Measurements from ENCODE around the gene IFITM5.
"Not testable (repeated sequence)": the region's sequence is repeated elsewhere in the genome, so short reads cannot be mapped to it uniquely, and the experiment has no call there.

The IFITM5 gene

GRCh38 chr11:282171-282570 is 17.2 kb downstream of the IFITM5 start:
- no peak for DNase-seq

- DNase-seq: no peak
These were observed 17.7 kb downstream of the IFITM5 start for GRCh38 chr11:281486-282161.

GRCh38 chr11:280706-281485 is 18.4 kb downstream of the IFITM5 start:
- DNase-seq: no peak

GRCh38 chr11:279966-280705 is 19.2 kb downstream of the IFITM5 start:
- no peak for DNase-seq

- DNase-seq: no peak
These were observed 20.0 kb downstream of the IFITM5 start for GRCh38 chr11:279040-279965.

- no peak for DNase-seq
These were observed 21.1 kb downstream of the IFITM5 start, which contains the start of gene NLRP6 for GRCh38 chr11:278001-278951. TSS of gene NLRP6 (plus strand) at chr11:278407. CDS start at chr11:278570, 163 bp downstream.

- DNase-seq: no peak
These were observed 23.1 kb downstream of the IFITM5 start for GRCh38 chr11:276219-276618.

- no peak for DNase-seq
These were observed 26.5 kb downstream of the IFITM5 start for GRCh38 chr11:272931-273198.

GRCh38 chr11:272195-272930 is 27.0 kb downstream of the IFITM5 start:
- DNase-seq: no peak

GRCh38 chr11:271319-271715 is 28.0 kb downstream of the IFITM5 start:
- DNase-seq: no peak

- DNase-seq: no peak
These were observed 28.6 kb downstream of the IFITM5 start for GRCh38 chr11:270451-271318.

- DNase-seq: no peak
These were observed 30.0 kb downstream of the IFITM5 start for GRCh38 chr11:269146-269890.

GRCh38 chr11:268716-269145 is 30.6 kb downstream of the IFITM5 start:
- DNase-seq: not testable (repeated sequence)

- DNase-seq: peak; percentile 40
These were observed 31.8 kb downstream of the IFITM5 start for GRCh38 chr11:267491-267994.

GRCh38 chr11:266676-267439 is 32.5 kb downstream of the IFITM5 start:
- DNase-seq: no peak

- DNase-seq: no peak
These were observed 37.7 kb downstream of the IFITM5 start for GRCh38 chr11:261624-262023.

- no peak for DNase-seq
These were observed 39.9 kb downstream of the IFITM5 start for GRCh38 chr11:259413-259812.

Measured in activated CD4-positive, alpha-beta T cell treated with anti-CD3 and anti-CD28 coated beads, Interleukin-2, amount 50 U/mL, for 1 hour (primary cell).